ENCODE results near the gene PEX1.

The PEX1 gene

GRCh38 chr7:92506363-92506762 is 22.0 kb downstream of the PEX1 start (continued):
- no peak for TF ChIP-seq ZNF518A (tag by site-specific recombination; conservative IDR thresholded peaks at IDR 0.05; ENCODE audit: low read depth)
- TF ChIP-seq ZBTB26 (tag by site-specific recombination; optimal IDR thresholded peaks at IDR 0.05), result no peak
- TF ChIP-seq REST (tag by site-specific recombination; IDR thresholded peaks at IDR 0.05), result no peak
- TF ChIP-seq ZNF473 (tag by site-specific recombination; IDR thresholded peaks at IDR 0.05), result no peak

GRCh38 chr7:92504563-92504962 is 23.8 kb downstream of the PEX1 start:
- no peaks in the 10 kb centered on the region; the same call in 1 of the 2 replicates for H3K4me1 ChIP-seq (ENCODE audit: control insufficient read depth, insufficient read depth, low read length)
- H3K9me3 ChIP-seq (ENCODE audit: control insufficient read depth, insufficient read depth, low read depth, low read length), result no peaks in the 10 kb centered on the region
- H3K27ac ChIP-seq (ENCODE audit: extremely low read depth, low read depth, low read length), result no peak overlapping the region
- POLR2A ChIA-PET, result no interaction called here
- no peak overlapping the region for H3K4me3 ChIP-seq (ENCODE audit: low read depth, low read length)
- peaks cover 57 to 61% of the 10 kb centered on the region in 2 experiments for H3K36me3 ChIP-seq (ENCODE audit: control insufficient read depth in 2 of 2, insufficient read depth in 1 of 2, low read length in 2 of 2)
- CTCF ChIA-PET, result no interaction called here
- TF ChIP-seq ZNF645 (tag by site-specific recombination; IDR thresholded peaks at IDR 0.05), result no peak
- no peak for TF ChIP-seq GFI1B (tag by site-specific recombination; IDR thresholded peaks at IDR 0.05)
- TF ChIP-seq PRDM10 (tag by site-specific recombination; IDR thresholded peaks at IDR 0.05), result no peak
- no peak for TF ChIP-seq ZBTB20 (tag by site-specific recombination; IDR thresholded peaks at IDR 0.05)
- no peak for TF ChIP-seq ZNF518A (tag by site-specific recombination; conservative IDR thresholded peaks at IDR 0.05; ENCODE audit: low read depth)
- no peak for TF ChIP-seq ZFP41 (tag by site-specific recombination; IDR thresholded peaks at IDR 0.05; ENCODE audit: borderline replicate concordance)
- no peak for TF ChIP-seq ZNF488 (tag by site-specific recombination; IDR thresholded peaks at IDR 0.05)
- TF ChIP-seq ZNF639 (tag by site-specific recombination; IDR thresholded peaks at IDR 0.05), result no peak
- TF ChIP-seq ZNF132 (tag by site-specific recombination; IDR thresholded peaks at IDR 0.05; ENCODE audit: borderline replicate concordance), result no peak
